NOMO-1 treated with dmso at 0.1 percent for 144 hours (cell line): Measurements from ENCODE around the gene IWS1.
"Not testable (repeated sequence)": the region's sequence is repeated elsewhere in the genome, so short reads cannot be mapped to it uniquely, and the experiment has no call there.

Source experiments
- DNase-seq: peaks from one replicate; lab custom pipeline; 2025; ENCODE audit not compliant: unreplicated experiment; lab: John Stamatoyannopoulos, UW

IWS1 gene

DNA sequence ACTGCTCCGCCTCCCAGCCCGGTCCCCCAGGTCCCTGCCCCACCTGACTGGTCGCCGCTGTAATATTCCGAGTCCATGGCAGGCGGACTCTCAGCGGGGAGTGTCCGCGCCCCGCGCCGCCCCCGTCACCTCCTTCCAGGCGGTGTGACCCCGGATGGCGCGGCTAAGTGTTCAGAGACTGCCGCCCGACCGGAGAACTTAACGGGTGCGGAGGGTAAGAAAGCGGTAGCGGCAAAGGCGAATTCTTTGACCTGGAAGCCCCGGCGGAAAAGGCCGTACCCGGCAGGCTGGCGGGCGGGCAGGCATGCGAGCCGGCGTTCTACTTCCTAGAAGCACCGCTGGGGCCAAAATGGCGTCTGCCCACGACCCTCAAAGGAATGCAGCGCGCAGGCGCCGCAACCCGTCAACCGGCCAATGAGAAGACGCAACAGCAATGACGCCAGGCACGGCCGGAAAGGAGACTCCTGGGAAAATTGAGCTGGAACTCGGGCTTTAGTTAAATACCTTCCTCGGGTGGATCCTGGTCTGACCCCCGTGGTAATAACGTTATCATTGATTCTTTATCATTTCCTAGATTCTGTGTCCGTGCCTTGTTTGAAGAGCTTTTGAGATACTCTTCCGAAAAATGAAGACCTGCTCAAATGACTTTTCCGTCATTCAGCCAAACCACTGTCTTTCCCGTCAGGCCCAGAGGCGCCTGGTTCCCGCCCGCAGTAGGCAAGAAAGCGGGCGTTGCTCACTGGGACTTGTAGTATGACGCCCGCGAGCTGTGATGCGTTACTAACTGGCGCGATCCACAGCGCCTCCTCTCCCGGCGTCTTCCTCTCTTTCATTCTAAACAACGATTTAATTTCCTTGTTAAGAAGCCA, at the start of gene IWS1:
Gene IWS1 (minus strand): TSS at position 358 of the 869 bp plus-strand sequence. CDS start 281 bp downstream, at position 77.
- peak; percentile 94 for DNase-seq

DNA sequence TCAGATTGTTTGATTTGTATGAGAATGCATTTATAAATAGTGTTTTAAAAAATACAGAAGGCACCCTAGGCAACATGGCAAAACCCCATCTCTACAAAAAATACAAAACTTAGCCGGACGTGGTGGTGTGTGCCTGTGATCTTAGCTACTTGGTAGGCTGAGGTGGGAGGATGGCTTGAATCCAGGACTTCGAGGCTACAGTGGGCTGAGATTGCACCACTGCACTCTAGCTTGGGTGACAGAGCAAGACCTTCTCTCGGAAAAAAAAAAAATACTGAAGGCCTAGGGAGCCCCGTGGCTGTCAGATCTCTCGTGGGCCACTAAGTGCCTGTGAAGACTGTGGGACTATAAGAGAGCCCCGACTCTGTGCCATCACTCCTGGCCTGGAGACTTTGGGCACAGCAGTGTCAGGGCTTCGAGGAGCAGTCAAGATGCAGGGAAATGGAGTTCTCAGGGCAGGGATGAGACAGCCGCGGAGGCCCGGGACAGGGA, 49.7 kb upstream of the IWS1 start:
- DNase-seq = no peak

DNA sequence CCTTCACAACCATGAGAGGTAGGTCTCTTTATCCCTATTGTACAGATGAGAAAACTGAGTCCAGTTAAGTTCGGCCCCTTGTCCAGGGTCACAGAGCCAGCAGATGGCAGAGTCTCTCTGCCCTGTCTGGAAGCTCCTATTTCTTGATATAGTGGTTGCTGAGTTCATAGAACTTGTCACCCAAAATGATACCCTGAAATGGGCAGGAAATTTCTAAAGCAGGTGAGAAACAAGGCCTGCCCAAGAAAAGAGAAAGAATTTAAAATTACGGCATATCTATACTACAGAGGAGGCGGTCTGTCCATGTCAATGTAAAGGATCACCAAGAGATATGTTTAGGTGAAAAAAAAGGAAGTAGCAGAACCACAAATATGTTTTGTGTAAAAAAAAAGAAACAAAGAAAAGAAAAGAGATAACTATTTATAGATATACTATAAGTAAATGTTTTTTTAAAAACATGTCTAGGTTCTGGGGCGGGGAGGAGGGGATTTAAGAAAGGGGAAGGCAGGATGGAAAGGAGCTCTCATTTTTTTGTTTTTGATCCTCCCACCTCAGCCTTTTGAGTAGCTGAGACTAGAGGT, 49.0 kb upstream of the IWS1 start:
- DNase-seq = peak; percentile 26

DNA sequence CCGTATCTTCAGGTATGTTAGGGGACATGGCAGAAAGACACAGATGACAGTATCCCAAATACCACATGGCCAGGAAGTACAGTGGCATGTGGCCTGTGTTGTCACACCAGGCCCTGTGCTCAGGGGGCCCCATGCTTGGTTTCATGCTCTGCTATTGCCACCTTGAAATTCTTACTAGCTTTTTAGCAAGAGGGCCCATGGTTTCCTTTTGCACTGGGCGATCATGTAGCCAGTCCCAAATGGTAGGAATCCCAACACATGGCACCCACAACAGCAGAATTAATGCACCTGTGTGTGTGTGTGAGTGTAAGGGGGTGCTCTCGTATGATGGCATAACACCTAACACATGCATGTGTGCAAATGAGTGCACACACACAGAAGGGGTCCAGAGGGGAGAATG, 48.4 kb upstream of the IWS1 start:
- no peak for DNase-seq

DNA sequence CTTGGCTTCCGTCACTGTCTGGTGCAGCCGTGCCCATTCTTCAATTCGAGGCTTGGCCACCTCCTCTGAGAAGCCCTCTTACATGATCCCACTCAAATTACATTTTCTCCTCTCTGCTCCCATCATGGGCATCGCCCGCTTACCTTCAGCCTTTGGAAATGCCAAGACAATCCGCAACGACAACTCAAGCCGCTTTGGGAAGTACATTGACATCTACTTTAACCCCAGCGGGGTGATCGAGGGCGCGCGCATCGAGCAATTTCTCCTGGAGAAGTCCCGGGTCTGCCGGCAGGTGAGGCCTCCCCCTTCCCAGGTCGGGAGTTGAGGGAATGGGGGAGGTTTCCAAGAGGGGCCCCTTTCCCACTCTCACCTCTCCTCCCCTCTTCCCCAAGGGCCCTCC, 47.5 kb upstream of the IWS1 start:
- no peak for DNase-seq

DNA sequence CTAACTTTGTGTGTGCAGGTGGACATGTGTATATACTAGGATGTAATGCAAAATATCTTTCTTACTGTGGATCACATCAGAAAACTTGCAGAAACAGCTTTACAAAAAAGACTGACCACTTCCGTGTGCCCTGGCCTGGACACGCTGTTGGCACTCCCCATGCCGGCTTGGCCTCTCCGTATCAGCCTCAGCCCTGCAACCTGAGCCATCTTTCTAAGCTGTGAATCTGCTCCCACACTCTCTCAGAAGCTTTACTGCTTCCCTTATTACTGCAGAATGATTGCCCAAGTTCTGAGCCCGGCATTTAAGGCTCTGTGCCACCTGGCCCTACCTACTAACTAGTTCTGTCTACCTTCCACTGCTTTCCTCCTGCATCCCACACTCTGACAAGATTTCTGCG, 47.0 kb upstream of the IWS1 start:
- DNase-seq = no peak

DNA sequence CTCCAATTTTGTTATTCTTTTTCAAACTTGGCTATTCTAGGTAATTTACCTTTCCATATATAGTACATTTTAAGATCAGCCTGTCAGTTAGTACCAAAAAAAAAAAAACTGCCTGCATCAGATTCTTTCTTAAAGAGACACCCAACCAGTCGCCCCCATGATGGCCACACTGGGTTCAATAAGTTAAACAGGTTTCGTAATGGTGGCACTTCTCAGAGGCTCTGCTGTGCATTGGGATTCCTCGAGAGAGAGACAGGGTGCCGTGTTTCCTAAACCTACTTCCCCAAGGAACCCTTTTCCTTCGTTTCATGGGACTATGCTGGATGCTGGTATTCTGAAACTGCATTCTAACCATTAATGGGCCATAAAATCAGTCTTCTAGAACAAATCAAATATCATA, 46.6 kb upstream of the IWS1 start:
- no peak for DNase-seq

DNA sequence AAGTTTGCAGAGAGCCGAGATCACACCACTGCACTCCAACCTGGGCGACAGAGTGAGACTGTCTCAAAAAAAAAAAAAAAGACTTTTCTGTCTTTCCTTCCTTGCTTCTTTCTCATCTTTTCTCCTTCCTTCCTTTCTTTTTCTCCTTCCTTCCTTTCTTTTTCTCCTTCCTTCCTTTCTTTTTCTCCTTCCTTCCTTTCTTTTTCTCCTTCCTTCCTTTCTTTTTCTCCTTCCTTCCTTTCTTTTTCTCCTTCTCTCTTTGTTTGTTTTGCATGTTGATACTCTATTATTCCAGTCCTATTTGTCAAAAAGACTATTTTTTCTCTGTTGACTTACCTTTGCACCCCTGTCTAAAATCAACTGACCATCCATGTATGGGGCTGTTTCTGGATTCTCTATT, 46.1 kb upstream of the IWS1 start:
- DNase-seq = not testable (repeated sequence)

DNA sequence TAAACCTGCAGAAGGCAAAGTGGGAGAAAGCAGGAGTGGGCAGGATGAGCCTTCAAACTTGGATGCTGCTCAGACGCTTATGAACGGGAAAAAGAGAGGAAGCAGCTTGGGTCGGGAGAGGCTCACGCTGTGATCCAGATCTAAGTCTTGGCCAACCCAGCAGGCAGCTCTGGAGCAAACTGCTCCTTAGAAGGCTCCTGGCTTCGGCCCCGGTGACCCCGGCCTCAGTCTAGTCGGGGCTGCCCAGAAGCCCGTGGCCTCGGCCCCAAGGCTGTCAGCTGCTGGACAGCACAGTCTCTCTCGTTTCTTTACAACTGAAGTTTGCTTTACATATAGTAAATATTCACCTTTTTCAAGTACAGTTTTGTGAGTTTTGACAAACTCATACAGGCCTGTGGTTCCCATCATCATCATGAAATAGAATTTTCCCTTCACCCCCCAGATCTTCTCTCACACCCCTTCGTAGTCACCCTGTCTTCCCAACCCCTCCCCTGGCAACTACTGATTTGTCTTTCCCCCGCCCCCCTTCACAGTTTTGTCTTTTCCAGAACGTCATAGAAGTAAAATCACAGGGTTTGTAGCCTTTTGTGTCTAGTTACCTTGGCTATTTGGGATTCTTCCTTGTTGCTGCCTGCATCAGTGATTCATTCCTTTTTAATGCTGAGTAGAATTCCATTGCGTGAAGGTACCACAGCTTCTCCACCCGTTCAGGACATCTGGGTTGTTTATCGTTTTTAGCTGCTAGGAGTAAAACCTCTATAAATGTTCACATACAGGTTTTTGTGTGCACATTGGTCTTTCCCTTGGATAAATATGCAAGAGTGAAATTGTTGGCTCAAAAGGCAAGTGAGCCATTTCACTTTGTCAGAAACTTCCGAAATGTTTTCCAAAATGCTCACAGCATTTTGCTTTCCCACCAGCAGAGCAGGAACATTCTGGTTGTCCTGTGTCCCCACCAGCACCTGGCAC, 44.3 kb upstream of the IWS1 start:
- no peak for DNase-seq

DNA sequence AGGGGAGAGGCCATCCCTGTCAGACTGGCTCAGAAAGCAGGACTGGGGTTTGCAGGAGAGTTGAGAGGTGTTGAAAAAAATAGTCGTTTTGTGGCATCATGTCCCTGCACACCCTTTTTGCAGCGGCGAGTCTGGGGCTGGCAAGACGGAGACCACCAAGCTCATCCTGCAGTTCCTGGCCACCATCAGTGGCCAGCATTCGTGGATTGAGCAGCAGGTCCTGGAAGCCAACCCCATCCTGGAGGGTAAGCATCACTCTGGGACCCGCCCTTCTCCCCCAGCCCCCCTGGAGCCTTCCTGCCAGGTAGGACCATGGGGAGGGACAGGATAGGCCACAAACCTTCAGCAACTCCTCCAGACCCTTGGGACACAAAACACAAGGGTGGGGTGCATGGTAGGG, 43.4 kb upstream of the IWS1 start:
- DNase-seq = no peak

DNA sequence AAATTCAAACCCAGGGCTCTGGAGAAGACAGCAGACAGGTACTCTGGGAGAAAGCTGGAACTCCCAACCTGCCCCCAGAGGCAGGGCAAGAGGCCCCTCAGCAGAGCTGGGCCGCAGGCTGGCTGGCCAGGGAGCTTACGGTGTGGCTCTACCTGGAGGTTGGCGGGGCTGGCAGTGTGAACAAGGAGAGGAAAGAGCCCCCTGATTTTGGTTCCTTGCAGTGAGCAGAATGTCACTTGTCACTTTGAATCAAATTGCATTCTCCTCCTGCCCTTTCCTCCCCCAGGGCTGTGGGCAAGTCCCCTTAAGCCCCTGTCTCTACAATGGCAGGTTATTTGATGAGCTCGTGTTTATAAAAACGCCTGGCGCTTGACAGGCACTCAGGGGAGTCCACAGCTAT, 41.8 kb upstream of the IWS1 start:
- no peak for DNase-seq

DNA sequence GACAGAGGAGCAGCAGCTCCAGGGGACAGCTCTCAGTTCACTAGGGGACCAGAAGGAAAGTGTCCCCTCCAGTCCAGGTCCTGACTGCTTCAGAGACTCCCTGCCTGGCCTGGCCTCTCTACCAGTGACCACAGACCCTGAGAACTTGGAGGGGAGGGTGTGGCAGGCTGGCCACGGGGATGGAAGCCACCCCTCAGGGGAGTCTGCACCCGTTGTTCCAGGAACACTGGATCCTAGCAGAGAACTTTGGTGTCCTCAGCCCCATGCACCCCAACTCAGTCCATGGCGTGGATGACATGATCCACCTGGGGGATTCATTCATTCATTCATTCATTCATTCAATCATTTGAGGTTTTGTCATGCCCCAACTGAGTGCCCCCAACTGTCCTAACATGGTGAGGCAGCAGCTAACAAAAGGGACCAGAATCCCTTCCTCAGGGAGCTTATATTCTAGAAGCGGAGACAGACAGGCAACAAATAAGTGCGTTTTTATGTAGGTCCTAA, 41.1 kb upstream of the IWS1 start:
- DNase-seq = no peak

DNA sequence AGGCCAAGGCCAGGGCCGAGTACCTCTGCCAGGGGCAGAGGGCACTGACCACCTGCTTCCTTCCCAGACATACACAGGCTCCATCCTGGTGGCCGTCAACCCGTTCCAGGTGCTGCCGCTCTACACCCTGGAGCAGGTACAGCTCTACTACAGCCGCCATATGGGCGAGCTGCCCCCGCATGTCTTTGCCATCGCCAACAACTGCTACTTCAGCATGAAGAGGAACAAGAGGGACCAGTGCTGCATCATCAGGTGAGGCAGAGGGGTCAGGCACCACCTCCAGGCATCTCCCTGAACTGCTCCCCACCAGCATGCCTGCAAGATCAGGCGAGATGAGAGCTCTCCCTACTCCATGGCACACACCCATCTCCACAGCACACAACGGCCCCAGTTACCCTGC, 40.3 kb upstream of the IWS1 start:
- DNase-seq = no peak

DNA sequence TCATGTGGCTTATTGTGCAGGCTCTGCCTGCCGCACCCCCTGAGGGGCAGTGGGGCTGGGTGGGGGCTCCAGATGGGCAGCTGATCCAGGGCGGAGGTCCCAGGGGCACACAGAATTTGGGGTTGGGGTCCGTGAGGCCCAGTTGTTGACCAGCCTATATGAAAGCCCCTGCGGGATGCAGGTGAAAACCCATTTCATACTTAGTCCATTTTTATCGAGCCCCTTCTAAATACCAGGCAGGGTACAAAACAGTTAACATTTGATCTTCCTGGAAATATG, 39.8 kb upstream of the IWS1 start:
- no peak for DNase-seq

DNA sequence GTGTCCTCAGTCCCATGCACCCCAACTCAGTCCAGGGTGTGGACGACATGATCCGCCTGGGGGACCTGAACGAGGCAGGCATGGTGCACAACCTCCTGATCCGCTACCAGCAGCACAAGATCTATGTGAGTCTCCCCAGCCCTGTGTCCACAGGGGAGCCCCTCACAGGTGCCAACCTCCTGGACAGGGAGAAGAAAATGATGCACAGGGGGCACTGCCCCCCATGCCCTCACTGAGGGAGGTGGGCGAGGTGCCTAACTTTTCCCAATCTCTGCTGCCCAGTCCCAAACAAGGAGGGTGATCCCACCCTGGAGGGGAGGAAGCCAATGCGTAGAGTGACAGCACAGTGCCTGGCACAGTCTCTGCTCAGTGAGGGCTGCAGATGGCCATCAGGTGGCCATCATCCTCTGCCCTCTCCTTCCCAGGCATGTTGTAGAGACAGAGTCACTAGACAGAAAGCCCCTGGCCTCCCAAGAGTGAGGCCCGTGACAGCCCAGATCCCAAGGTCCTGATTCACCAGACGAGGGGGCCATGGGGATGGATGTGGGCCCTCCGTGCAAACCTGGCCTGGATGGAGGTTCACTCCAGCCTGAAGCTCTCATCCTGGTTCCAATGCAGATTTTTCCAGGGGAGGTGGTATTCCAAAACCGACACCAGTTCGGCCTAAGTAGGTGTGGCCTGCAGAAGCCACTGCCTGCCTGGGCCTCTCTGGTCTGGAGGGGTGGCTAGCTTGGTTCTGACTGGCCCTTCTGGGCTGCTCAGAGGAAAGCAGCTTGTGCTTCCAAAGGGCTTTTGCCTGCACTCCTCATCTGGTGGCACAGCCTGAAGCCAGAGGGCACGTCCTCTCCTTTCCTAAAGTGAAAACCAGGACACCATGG, 39.2 kb upstream of the IWS1 start:
- DNase-seq = no peak

DNA sequence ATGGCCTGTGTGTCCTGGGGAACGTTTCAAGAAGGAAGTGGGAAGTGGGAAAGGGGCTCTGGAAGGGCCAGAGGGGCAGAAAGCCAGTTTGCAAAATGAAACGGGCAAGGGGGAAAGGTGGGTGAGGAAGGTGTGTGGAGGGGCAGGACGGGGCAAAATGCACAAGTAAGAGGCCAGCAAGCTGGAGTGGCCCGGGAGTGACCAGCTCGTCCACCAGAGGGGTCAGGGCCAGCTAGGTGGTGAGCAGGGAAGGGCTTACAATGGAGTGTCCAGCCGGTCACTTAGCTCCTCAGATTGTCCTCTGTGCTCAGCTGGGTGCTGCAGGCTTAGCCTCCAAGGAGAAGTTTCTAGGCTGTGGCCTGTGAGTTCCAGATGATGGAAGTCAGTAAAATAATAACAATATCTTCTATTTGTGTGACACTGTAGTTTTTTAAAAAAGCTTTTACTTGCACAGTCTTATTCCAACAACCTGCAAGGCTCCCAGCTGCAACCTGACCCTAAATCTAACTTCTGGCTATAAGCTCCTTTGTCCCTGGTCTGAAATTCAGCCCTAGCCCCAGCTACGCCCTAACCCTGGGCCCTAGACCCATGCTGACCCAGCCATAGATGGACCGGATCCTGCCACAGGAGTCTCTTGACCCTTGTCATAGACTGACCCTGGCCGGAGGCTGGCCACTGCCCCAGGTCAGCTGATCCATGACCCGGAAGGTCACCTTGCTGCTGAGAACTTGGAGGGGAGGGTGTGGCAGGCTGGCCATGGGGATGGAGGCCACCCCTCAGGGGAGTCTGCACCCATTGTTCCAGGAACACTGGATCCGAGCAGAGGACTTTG, 38.4 kb upstream of the IWS1 start:
- DNase-seq = no peak

DNA sequence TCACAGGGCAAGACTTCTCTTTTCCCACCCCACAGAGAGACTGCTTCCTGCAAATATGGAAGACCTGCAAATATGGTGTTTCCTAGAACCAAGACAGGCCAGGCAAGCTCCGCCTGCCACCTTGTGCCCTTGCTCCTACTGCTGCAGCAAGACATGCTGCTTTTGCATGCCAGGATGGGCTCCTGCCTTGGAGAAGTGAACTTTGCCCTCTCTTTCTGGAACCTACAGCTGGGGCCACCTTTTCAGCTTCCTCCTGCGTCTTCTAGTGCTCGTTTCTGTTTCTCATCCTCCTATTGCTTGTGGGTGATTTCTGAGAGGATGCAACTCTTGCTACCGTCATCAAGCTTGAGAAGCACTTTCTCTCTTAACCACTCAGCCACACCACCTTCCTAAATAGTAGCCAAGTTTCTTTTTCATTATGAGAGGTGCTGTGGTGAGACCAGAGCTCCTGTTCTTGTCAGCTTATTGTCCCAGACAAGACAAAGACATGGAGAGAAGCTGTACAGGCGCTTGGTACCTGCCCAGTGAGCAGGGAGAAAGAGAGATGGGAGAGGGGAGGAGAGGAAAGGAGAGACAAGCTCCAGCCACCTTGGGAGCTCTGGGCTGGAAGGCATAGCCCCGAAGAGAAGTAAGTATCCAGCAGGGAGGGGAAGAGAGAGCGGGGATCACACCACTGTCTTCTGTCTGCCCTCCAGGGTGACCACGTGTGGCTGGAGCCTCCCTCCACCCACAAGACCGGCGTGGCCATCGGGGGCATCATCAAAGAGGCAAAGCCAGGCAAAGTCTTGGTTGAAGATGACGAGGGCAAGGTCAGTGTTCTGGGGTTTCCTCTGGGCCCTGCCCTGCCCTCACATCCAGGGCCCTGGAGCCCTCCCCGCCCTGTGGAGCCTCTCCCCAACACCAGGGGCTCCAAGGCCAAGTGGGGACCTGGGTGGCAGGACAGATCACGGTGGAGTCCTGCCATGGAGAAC, 37.5 kb upstream of the IWS1 start:
- DNase-seq = peak; percentile 73

DNA sequence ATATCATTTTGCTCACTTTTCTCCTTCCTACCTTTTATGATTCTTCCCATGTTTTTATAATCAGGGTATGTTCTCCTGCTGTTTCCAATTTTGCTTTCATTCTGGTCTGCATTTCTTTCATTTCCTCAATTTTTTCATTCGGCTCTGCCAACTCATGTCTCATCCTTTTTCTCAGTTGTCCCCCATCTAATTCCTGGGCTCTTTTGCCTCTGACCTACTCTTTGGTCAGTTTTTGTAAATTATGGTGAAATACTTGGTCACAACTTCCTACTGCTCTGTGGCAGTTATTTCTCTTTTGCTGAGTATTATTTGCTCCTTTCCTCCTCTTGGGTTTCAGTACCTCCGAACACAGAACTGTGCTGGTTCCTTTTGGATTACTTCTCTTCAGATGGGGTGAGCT, 36.6 kb upstream of the IWS1 start:
- DNase-seq = peak; percentile 60
